DND-41 (cell line): ENCODE results near the gene ZMIZ2.

Experiments used
- ATAC-seq: fragments of 200-7000 bp; cut with Tn5 transposase; 3 replicates; pipeline ENCODE4 v1.9.1; 2021; ENCODE audit warnings: low read depth; ENCODE audit not compliant: insufficient read depth
- DNase-seq: peaks from one replicate; pipeline ENCODE4 v3.0.0-alpha.2; 2020
- H2AFZ ChIP-seq: 2 replicates; pipeline ENCODE4 v1.6.0; 2012; ENCODE audit warnings: low read depth, low read length
- H3K27ac ChIP-seq: 2 replicates; pipeline ENCODE4 v1.5.1; 2012; ENCODE audit warnings: low read length, inconsistent platforms
- H3K27me3 ChIP-seq: fragments of 200-600 bp; sonication (generic); 2 replicates; pipeline ENCODE4 v1.6.0; 2012; ENCODE audit warnings: low read length, mild to moderate bottlenecking, inconsistent platforms; ENCODE audit not compliant: insufficient read depth, poor library complexity
- H3K36me3 ChIP-seq: 2 replicates; pipeline ENCODE4 v1.5.1; 2012; ENCODE audit warnings: low read length, inconsistent platforms; ENCODE audit not compliant: insufficient read depth
- H3K4me1 ChIP-seq: 2 replicates; pipeline ENCODE4 v1.5.1; 2012; ENCODE audit warnings: mild to moderate bottlenecking, low read length; ENCODE audit not compliant: insufficient read depth
- H3K4me2 ChIP-seq: 2 replicates; pipeline ENCODE4 v1.6.0; 2012; ENCODE audit warnings: mild to moderate bottlenecking, moderate library complexity, low read length, inconsistent platforms; ENCODE audit not compliant: insufficient read depth
- H3K4me3 ChIP-seq, 2 experiments: fragments of 200-600 bp in 1 of 2; shearing (Covaris generic) in 1 of 2; 2 replicates each; pipeline ENCODE4 v1.5.1; 2012 to 2016; ENCODE audit warnings: inconsistent platforms in 2 of 2, low read length in 2 of 2, mild to moderate bottlenecking in 2 of 2, low read depth in 1 of 2, moderate library complexity in 1 of 2
- H3K79me2 ChIP-seq: 2 replicates; pipeline ENCODE4 v1.6.0; 2012; ENCODE audit warnings: low read length, inconsistent platforms; ENCODE audit not compliant: insufficient read depth
- H3K9ac ChIP-seq: 2 replicates; pipeline ENCODE4 v1.6.0; 2012; ENCODE audit warnings: low read depth, mild to moderate bottlenecking, inconsistent platforms, low read length, moderate library complexity
- H3K9me3 ChIP-seq: 2 replicates; pipeline ENCODE4 v1.5.1; 2012; ENCODE audit warnings: low read length, moderate library complexity, mild to moderate bottlenecking, inconsistent platforms; ENCODE audit not compliant: insufficient read depth, severe bottlenecking
- H4K20me1 ChIP-seq: 2 replicates; pipeline ENCODE4 v1.6.0; 2012; ENCODE audit warnings: low read length; ENCODE audit not compliant: insufficient read depth
- EZH2 ChIP-seq: IDR thresholded peaks from 3 replicates; pipeline ENCODE4 v1.6.1; 2012; ENCODE audit warnings: borderline replicate concordance, low read depth, mild to moderate bottlenecking, moderate library complexity, low read length, inconsistent platforms; ENCODE audit not compliant: severe bottlenecking
- TF ChIP-seq, protein P1 (sequence below): IDR thresholded peaks from 2 replicates; pipeline ENCODE4 v1.5.1; 2012; ENCODE audit warnings: borderline replicate concordance, low read length, moderate library complexity, mild to moderate bottlenecking; ENCODE audit not compliant: poor library complexity, severe bottlenecking; ENCODE audit errors: extremely low read depth

Gene ZMIZ2

DNA sequence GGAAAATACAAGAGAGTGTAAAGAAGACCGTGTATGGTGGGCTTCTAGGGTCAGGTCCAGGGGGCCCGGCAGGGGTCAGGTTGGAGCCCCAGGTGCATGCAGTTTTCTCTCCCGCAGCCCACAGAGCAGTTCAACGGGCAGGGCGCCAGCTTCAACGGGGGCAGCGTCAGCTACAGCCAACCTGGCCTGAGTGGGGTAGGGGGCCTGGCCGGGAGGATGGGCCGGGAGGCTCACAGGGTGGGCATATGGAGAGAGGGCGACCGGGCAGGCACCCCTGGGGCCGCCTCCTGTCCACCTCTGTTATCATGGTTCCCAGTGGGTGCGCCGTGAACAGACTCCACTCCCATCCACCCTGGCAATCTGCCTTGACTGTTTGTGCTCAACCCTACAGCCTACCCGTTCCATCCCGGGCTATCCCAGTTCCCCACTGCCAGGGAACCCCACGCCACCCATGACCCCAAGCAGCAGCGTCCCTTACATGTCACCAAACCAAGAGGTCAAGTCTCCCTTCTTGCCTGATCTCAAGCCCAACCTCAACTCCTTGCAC lies 11.5 kb downstream of the ZMIZ2 start:
- H3K27me3 ChIP-seq = no peaks in the 10 kb centered on the region
- H3K27ac ChIP-seq = no peak overlapping the region
- TF ChIP-seq, protein P1, sequence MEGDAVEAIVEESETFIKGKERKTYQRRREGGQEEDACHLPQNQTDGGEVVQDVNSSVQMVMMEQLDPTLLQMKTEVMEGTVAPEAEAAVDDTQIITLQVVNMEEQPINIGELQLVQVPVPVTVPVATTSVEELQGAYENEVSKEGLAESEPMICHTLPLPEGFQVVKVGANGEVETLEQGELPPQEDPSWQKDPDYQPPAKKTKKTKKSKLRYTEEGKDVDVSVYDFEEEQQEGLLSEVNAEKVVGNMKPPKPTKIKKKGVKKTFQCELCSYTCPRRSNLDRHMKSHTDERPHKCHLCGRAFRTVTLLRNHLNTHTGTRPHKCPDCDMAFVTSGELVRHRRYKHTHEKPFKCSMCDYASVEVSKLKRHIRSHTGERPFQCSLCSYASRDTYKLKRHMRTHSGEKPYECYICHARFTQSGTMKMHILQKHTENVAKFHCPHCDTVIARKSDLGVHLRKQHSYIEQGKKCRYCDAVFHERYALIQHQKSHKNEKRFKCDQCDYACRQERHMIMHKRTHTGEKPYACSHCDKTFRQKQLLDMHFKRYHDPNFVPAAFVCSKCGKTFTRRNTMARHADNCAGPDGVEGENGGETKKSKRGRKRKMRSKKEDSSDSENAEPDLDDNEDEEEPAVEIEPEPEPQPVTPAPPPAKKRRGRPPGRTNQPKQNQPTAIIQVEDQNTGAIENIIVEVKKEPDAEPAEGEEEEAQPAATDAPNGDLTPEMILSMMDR = no peak
- no peak for TF ChIP-seq EZH2
- H3K36me3 ChIP-seq = peaks cover 81% of the 10 kb centered on the region
- no peak overlapping the region for H3K4me3 ChIP-seq
- no peak overlapping the region for H3K4me2 ChIP-seq
- H3K9ac ChIP-seq = no peak overlapping the region
- DNase-seq (no peak), ATAC-seq (no peak)
- H4K20me1 ChIP-seq = peaks cover 13% of the 10 kb centered on the region
- H2AFZ ChIP-seq = no peak overlapping the region
- H3K79me2 ChIP-seq = peaks cover 12% of the 10 kb centered on the region
- no peaks in the 10 kb centered on the region for H3K9me3 ChIP-seq
- H3K4me1 ChIP-seq = no peaks in the 10 kb centered on the region

DNA sequence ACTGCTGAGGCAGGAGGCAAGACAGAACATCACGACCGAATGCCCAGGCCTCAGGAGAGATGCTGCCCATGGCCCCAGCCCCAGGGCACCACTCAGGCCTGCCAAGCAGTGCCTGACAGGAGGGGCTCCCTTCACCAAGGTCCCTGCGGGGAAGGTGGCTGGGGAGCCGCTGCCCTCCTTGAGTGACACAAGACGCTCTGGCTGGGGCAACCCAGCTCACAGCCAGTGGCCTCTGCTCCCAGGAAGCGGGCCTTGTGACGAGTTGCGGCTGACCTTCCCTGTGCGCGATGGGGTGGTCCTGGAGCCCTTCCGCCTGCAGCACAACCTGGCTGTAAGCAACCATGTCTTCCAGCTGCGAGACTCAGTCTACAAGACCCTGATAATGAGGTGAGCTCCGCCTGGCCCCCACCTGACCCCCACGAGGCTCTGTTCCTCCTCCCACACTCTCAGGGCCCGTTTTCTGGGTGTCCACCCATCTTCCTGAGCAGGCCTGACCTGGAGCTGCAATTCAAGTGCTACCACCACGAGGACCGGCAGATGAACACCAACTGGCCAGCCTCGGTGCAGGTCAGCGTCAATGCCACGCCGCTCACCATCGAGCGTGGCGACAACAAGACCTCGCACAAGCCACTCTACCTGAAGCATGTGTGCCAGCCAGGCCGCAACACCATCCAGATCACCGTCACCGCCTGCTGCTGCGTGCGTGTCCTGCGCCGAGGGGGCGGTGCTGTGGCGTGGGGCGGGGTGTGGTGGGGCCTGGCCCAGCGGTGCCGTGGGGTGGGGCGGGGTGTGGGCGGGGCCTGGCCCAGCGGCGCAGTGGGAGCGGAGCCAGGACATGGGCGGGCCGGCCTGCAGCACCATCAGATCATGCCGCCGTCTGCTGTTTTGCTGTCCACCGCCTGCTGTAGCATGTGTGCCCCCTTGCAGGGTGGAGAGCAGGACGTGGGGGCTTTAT lies 12.8 kb downstream of the ZMIZ2 start:
- H3K4me2 ChIP-seq = no peak overlapping the region
- no peak for DNase-seq
- H2AFZ ChIP-seq = no peak overlapping the region
- H3K9ac ChIP-seq = no peak overlapping the region
- no peaks in the 10 kb centered on the region for H3K79me2 ChIP-seq
- no peak overlapping the region for H3K27ac ChIP-seq
- H3K4me1 ChIP-seq = no peaks in the 10 kb centered on the region
- no peak for ATAC-seq
- no peak overlapping the region for H3K4me3 ChIP-seq
- H3K9me3 ChIP-seq = no peaks in the 10 kb centered on the region
- H3K27me3 ChIP-seq = no peaks in the 10 kb centered on the region
- TF ChIP-seq, protein P1 = no peak
- TF ChIP-seq EZH2 = no peak
- H4K20me1 ChIP-seq = peaks cover 5% of the 10 kb centered on the region; the same call in 1 of the 2 replicates
- peaks cover 89% of the 10 kb centered on the region for H3K36me3 ChIP-seq

DNA sequence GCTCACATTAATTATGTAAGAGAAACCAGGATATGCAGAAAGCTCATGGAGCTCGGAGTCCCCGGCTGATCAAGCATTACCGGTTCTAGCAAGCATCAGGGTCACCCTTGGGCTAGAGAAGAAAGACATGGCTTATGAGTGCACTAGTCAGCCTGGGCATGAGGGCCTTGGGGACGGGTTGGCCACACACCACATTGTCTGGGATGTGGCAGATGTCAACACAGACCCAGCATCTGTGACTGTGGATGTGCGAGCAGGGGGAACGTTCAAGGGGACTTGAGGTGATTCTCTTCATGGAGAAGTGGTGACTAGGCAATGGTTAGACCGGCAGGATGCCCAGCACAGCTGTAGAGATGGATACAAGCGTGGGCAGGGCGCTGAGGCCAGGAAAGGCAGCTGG lies 13.7 kb downstream of the ZMIZ2 start:
- Histone ChIP-seq H4K20me1 (peaks cover 5% of the 10 kb centered on the region), H3K9me3 (no peaks in the 10 kb centered on the region), H3K27me3 (no peaks in the 10 kb centered on the region), H3K27ac (no peak overlapping the region), H3K9ac (no peak overlapping the region), H3K4me3 (no peak overlapping the region), H3K36me3 (peaks cover 89% of the 10 kb centered on the region), H2AFZ (no peak overlapping the region), H3K4me1 (no peaks in the 10 kb centered on the region), H3K79me2 (no peaks in the 10 kb centered on the region), H3K4me2 (no peak overlapping the region)
- no peak for DNase-seq
- no peak for TF ChIP-seq EZH2
- TF ChIP-seq, protein P1 = no peak
- no peak for ATAC-seq
